ENCODE results near the gene ATOX1. TPM values are rescaled to one million over a fixed set of nuclear protein-coding genes. Genes with fewer than 3 reads are reported as not detected.

ATOX1 gene, protein sequence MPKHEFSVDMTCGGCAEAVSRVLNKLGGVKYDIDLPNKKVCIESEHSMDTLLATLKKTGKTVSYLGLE
- total RNA-seq (2016; rRNA removed; fragmentation: Illumina TruSeq; extraction: Trizol), result 124 and 146 TPM in 2 replicates
- 55.4 and 83.7 TPM in 2 replicates for total RNA-seq (2016; cell fraction: cytosol; rRNA removed; fragmentation: Illumina TruSeq; extraction: Trizol; ENCODE audit: low read depth)
- total RNA-seq (2016; cell fraction: insoluble cytoplasmic fraction; rRNA removed; fragmentation: Illumina TruSeq; extraction: Trizol), result 123 and 144 TPM in 2 replicates
- total RNA-seq (2016; cell fraction: membrane; rRNA removed; fragmentation: Illumina TruSeq; extraction: Trizol), result 93.5 and 124 TPM in 2 replicates
- 49.1 and 52.7 TPM in 2 replicates for total RNA-seq (2016; cell fraction: nucleus; rRNA removed; fragmentation: Illumina TruSeq; extraction: Trizol)
- 62.4 and 62.5 TPM in 2 replicates for polyA plus RNA-seq (2011; rRNA removed)
- 113 and 180 TPM in 2 replicates for polyA plus RNA-seq (2011; cell fraction: cytosol; rRNA removed)
- 35.5 and 39.6 TPM in 2 replicates for polyA plus RNA-seq (2011; cell fraction: nucleus; rRNA removed)
- polyA plus RNA-seq (2012), result 92.4 and 93.3 TPM in 2 replicates
- polyA plus RNA-seq (2016; cell fraction: cytosol; fragmentation: Illumina TruSeq; extraction: Trizol; ENCODE audit: low read depth), result 97.4 and 143 TPM in 2 replicates
- polyA plus RNA-seq (2016; cell fraction: insoluble cytoplasmic fraction; fragmentation: Illumina TruSeq; extraction: Trizol; ENCODE audit: low read depth), result 209 and 219 TPM in 2 replicates
- polyA plus RNA-seq (2016; cell fraction: membrane; fragmentation: Illumina TruSeq; extraction: Trizol; ENCODE audit: low read depth), result 131 and 173 TPM in 2 replicates
- 113 and 116 TPM in 2 replicates for polyA plus RNA-seq (2016; cell fraction: nucleus; fragmentation: Illumina TruSeq; extraction: Trizol; ENCODE audit: insufficient read depth, low read depth)
- 66.0 and 83.2 TPM in 2 replicates for polyA minus RNA-seq (2011; rRNA and poly(A)+ RNA removed; ENCODE audit: low replicate concordance)
- 18.4 and 25.2 TPM in 2 replicates for polyA minus RNA-seq (2011; cell fraction: cytosol; rRNA and poly(A)+ RNA removed)
- polyA minus RNA-seq (2011; cell fraction: nucleus; rRNA and poly(A)+ RNA removed), result 18.3 and 24.2 TPM in 2 replicates
- percentile 59 among the genes with signal in this experiment for Bru-seq, nascent RNA
- percentile 47 among the genes with signal in this experiment for BruChase-seq, experiment 1, labeled RNA remaining after a 6-hour chase
- BruChase-seq, experiment 2, labeled RNA remaining after a 2-hour chase, result percentile 50 among the genes with signal in this experiment
- long read RNA-seq, experiment 1, transcript ATOX1-201 (4 exons, 488 nt), result major isoform, 106 of 116 reads
- long read RNA-seq, experiment 1, partial matches to known transcripts, result 0 of 116 reads
- long read RNA-seq, experiment 1, other reads (novel, unspliced or antisense), result 7 of 116 reads
- long read RNA-seq, experiment 2, transcript ATOX1-201 (4 exons, 488 nt), result major isoform, 75 of 124 reads
- long read RNA-seq, experiment 2, transcript ATOX1-205 (3 exons, 724 nt), result minor isoform, 29 of 124 reads
- long read RNA-seq, experiment 2, partial matches to known transcripts, result 1 of 124 reads
- long read RNA-seq, experiment 2, other reads (novel, unspliced or antisense), result 16 of 124 reads

DNA sequence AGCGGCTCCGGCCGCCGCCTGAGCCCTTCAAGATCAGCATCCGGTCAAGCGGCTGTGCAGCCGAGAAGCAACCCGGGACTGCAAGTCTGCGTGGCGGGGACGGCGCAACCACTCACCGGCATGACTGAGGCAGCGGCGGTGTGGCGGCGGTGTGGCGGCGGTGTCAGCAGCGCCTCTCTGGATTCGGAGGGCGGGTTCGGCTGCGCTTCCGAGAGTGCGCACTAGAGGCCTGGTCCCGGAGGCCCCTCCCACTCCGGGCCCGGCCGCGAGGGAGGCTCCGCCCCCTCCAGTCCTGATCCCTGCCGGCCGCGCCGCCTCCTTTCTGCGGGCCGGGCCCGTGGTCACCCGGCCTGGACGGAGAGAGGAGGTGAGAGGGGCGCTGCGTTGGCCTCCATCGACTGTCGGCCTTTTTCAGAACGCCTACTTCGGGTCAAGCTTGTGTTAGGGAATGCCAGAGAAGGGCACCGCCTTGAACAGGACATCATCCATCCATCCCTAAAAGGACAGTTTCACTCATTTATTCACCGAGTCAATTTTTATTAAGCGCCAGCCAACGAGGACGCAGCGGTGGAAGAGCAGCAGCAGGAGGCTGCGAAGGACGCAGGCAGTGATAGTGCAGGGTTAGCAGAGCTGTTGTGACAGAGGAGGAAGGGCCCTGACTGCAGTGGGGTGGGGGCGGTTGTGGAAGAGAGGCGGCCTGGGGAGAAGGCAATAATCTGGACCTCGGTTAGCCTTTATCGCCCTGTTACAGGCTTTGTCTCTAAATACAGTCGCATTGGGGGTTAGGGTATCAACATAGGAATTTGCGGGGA, at the start of gene ATOX1:
TSS of gene ATOX1 (minus strand) at position 202 of the 812 bp plus-strand sequence. CDS start at position 122, 80 bp downstream.
- H3K4me1 ChIP-seq (ENCODE audit: insufficient read depth, low read length), result peaks cover 54% of the 10 kb centered on the region
- ChIA-PET POLR2A (interaction anchor here (0.8 to 8.0 kb wide), 4 partner anchors 13 to 61 kb away, joined by 3 to 148 read pairs (median 3); partner anchors contain the start of gene G3BP1), CTCF (ENCODE audit: low intra/inter-chr PET ratio, low total read pairs) (interaction anchor here (0.7 kb wide), 1 partner anchor 13 kb away, joined by 3 read pairs; no protein-coding TSS in a partner anchor)
- H3K9me3 ChIP-seq (ENCODE audit: low read length), result no peaks in the 10 kb centered on the region
- H3K4me3 ChIP-seq (replicated peaks in 1 of 3; ENCODE audit: insufficient read depth in 1 of 3, low read depth in 2 of 3, low read length in 3 of 3), result peak within 1 kb of the TSS; percentile 69 to 91 (median 82)
- peak within 1 kb of the TSS; percentile 89 for H2AFZ ChIP-seq (ENCODE audit: low read length)
- ATAC-seq (peak; percentile 91), FAIRE-seq (peak; percentile 63), DNase-seq (ENCODE audit: low spot score) (peak; percentile 85)
- WGBS (ENCODE audit: low lambda C conversion rate), result 4% methylated on average over 23 of the region's 61 CpGs
- in situ Hi-C loops (cut with HindIII; ENCODE audit: extremely low pct_ligation_motif_present, low pct_unique_long_range_greater_than_20kb) (no loop called here), intact Hi-C loops (cut with micrococcal nuclease; ENCODE audit: unreplicated experiment) (loop anchor here (1.0 to 5.0 kb wide), 4 partner anchors 13 to 506 kb away; partner anchors contain the start of genes G3BP1, GM2A, SLC36A1 and SPARC)
- H3K4me2 ChIP-seq (ENCODE audit: low read depth, low read length), result peak within 1 kb of the TSS; percentile 93
- H4K20me1 ChIP-seq (ENCODE audit: insufficient read depth, low read length), result no peaks in the 10 kb centered on the region
- 0 out of 5 replicates have a peak, but pooled peaks cover 0 to under 1% of the 10 kb centered on the region in 2 experiments for H3K36me3 ChIP-seq (replicated peaks in 1 of 2; ENCODE audit: control insufficient read depth in 1 of 2, insufficient read depth in 2 of 2, low read length in 2 of 2)
- H3K79me2 ChIP-seq (ENCODE audit: insufficient read depth, low read length), result peaks cover 25% of the 10 kb centered on the region
- no TSS peak for BruUV-seq (replicated peaks)
- no peaks in the 10 kb centered on the region for H3K27me3 ChIP-seq (ENCODE audit: control insufficient read depth in 1 of 2, insufficient read depth in 2 of 2, low read length in 2 of 2)
- H3K27ac ChIP-seq (ENCODE audit: extremely low read length, insufficient read depth, low read length), result peak within 1 kb of the TSS; percentile 68
- peak within 1 kb of the TSS; percentile 78 for H3K9ac ChIP-seq (ENCODE audit: insufficient read depth, low read depth, low read length)
- TF ChIP-seq, protein P1, sequence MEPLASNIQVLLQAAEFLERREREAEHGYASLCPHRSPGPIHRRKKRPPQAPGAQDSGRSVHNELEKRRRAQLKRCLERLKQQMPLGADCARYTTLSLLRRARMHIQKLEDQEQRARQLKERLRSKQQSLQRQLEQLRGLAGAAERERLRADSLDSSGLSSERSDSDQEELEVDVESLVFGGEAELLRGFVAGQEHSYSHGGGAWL (CRISPR knock-in tag; IDR thresholded peaks at IDR 0.05), result 0 out of 2 replicates have a peak, but pooled peaks have one; percentile 32
- TF ChIP-seq TAF1 (CRISPR knock-in tag; IDR thresholded peaks at IDR 0.05), result peak; percentile 93
- TF ChIP-seq SNAPC2 (CRISPR knock-in tag; IDR thresholded peaks at IDR 0.05), result no peak
- TF ChIP-seq, protein P2, sequence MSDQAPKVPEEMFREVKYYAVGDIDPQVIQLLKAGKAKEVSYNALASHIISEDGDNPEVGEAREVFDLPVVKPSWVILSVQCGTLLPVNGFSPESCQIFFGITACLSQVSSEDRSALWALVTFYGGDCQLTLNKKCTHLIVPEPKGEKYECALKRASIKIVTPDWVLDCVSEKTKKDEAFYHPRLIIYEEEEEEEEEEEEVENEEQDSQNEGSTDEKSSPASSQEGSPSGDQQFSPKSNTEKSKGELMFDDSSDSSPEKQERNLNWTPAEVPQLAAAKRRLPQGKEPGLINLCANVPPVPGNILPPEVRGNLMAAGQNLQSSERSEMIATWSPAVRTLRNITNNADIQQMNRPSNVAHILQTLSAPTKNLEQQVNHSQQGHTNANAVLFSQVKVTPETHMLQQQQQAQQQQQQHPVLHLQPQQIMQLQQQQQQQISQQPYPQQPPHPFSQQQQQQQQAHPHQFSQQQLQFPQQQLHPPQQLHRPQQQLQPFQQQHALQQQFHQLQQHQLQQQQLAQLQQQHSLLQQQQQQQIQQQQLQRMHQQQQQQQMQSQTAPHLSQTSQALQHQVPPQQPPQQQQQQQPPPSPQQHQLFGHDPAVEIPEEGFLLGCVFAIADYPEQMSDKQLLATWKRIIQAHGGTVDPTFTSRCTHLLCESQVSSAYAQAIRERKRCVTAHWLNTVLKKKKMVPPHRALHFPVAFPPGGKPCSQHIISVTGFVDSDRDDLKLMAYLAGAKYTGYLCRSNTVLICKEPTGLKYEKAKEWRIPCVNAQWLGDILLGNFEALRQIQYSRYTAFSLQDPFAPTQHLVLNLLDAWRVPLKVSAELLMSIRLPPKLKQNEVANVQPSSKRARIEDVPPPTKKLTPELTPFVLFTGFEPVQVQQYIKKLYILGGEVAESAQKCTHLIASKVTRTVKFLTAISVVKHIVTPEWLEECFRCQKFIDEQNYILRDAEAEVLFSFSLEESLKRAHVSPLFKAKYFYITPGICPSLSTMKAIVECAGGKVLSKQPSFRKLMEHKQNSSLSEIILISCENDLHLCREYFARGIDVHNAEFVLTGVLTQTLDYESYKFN (CRISPR knock-in tag; conservative IDR thresholded peaks at IDR 0.05), result peak; percentile 49
- TF ChIP-seq NR3C1 (CRISPR knock-in tag; IDR thresholded peaks at IDR 0.05), result no peak
- peak; percentile 43; the same call in 1 of the 2 replicates for TF ChIP-seq CHD4 (IDR thresholded peaks at IDR 0.05; ENCODE audit: borderline replicate concordance, low read length)
- no peak for TF ChIP-seq KLF13 (CRISPR knock-in tag; IDR thresholded peaks at IDR 0.05)
- peak; percentile 82; the same call in 1 of the 2 replicates for TF ChIP-seq ZNF878 (CRISPR knock-in tag; IDR thresholded peaks at IDR 0.05)
- TF ChIP-seq KDM2A (CRISPR knock-in tag; IDR thresholded peaks at IDR 0.05; ENCODE audit: borderline replicate concordance, low read depth), result peak; percentile 83; the same call in 1 of the 2 replicates
- peak; percentile 17; the same call in 1 of the 2 replicates for TF ChIP-seq ZFP90 (CRISPR knock-in tag; IDR thresholded peaks at IDR 0.05; ENCODE audit: borderline replicate concordance)
- peak; percentile 89 for TF ChIP-seq ZNF501 (CRISPR knock-in tag; IDR thresholded peaks at IDR 0.05)
- 0 out of 2 replicates have a peak, but pooled peaks have one; percentile 20 for TF ChIP-seq DMAP1 (CRISPR knock-in tag; IDR thresholded peaks at IDR 0.05)
- TF ChIP-seq ZNF766 (CRISPR knock-in tag; IDR thresholded peaks at IDR 0.05; ENCODE audit: borderline replicate concordance), result no peak; the same call in 1 of the 2 replicates

Data from HepG2 (cell line).